ENCODE measurements around the gene ABI3BP. TPM values are rescaled to one million over a fixed set of nuclear protein-coding genes. Genes with fewer than 3 reads are reported as not detected.

Gene ABI3BP
- total RNA-seq, 1 donor from 2014 or later, result 23.6 TPM

GRCh38 chr3:100970477-100970990 is 22.7 kb downstream of the ABI3BP start:
- Histone ChIP-seq H3K36me3 (no peaks in the 10 kb centered on the region), H3K27me3 (ENCODE audit: low read depth) (no peaks in the 10 kb centered on the region), H3K4me3 (no peak overlapping the region), H3K9me3 (replicated peaks) (no peaks in the 10 kb centered on the region), H3K27ac (replicated peaks) (no peak overlapping the region), H3K4me1 (no peaks in the 10 kb centered on the region)
- no peak for TF ChIP-seq CTCF (IDR thresholded peaks at IDR 0.05; ENCODE audit: borderline replicate concordance)
- intact Hi-C loops (cut with micrococcal nuclease), result no loop called here
- DNase-seq, result no peak

- no peaks in the 10 kb centered on the region for H3K36me3 ChIP-seq
- no peaks in the 10 kb centered on the region for H3K9me3 ChIP-seq (replicated peaks)
- DNase-seq, result peak; percentile 32
- no peaks in the 10 kb centered on the region for H3K4me1 ChIP-seq
- peak overlapping the region; percentile 44 for H3K27ac ChIP-seq (replicated peaks)
- intact Hi-C loops (cut with micrococcal nuclease), result no loop called here
- H3K4me3 ChIP-seq, result no peak overlapping the region
- no peaks in the 10 kb centered on the region for H3K27me3 ChIP-seq (ENCODE audit: low read depth)
- no peak for TF ChIP-seq CTCF (IDR thresholded peaks at IDR 0.05; ENCODE audit: borderline replicate concordance)
Measured at GRCh38 chr3:100968932-100969906, 24.0 kb downstream of the ABI3BP start.

GRCh38 chr3:100966807-100967206 is 26.4 kb downstream of the ABI3BP start:
- no peaks in the 10 kb centered on the region for H3K27me3 ChIP-seq (ENCODE audit: low read depth)
- DNase-seq, result no peak
- H3K9me3 ChIP-seq (replicated peaks), result peaks cover 2% of the 10 kb centered on the region
- intact Hi-C loops (cut with micrococcal nuclease), result no loop called here
- no peak overlapping the region for H3K27ac ChIP-seq (replicated peaks)
- no peaks in the 10 kb centered on the region for H3K4me1 ChIP-seq
- no peak for TF ChIP-seq CTCF (IDR thresholded peaks at IDR 0.05; ENCODE audit: borderline replicate concordance)
- H3K4me3 ChIP-seq, result no peak overlapping the region
- H3K36me3 ChIP-seq, result no peaks in the 10 kb centered on the region

GRCh38 chr3:100966049-100966491 is 27.2 kb downstream of the ABI3BP start:
- TF ChIP-seq CTCF (IDR thresholded peaks at IDR 0.05; ENCODE audit: borderline replicate concordance), result no peak
- H3K9me3 ChIP-seq (replicated peaks), result peaks cover 10% of the 10 kb centered on the region
- intact Hi-C loops (cut with micrococcal nuclease), result no loop called here
- DNase-seq, result no peak
- H3K27me3 ChIP-seq (ENCODE audit: low read depth), result no peaks in the 10 kb centered on the region
- H3K4me1 ChIP-seq, result no peaks in the 10 kb centered on the region
- no peak overlapping the region for H3K4me3 ChIP-seq
- peak overlapping the region; percentile 45 for H3K27ac ChIP-seq (replicated peaks)
- no peaks in the 10 kb centered on the region for H3K36me3 ChIP-seq

- TF ChIP-seq CTCF (IDR thresholded peaks at IDR 0.05; ENCODE audit: borderline replicate concordance), result no peak
- Histone ChIP-seq H3K4me1 (no peaks in the 10 kb centered on the region), H3K27me3 (ENCODE audit: low read depth) (no peaks in the 10 kb centered on the region), H3K27ac (replicated peaks) (no peak overlapping the region), H3K4me3 (no peak overlapping the region), H3K36me3 (no peaks in the 10 kb centered on the region), H3K9me3 (replicated peaks) (peaks cover 34% of the 10 kb centered on the region)
- DNase-seq, result no peak
- intact Hi-C loops (cut with micrococcal nuclease), result no loop called here
Measured at GRCh38 chr3:100963041-100963440, 30.2 kb downstream of the ABI3BP start.
